Stomach (tissue), 9 donors: ENCODE measurements around the gene RHOT2. TPM values are rescaled to one million over a fixed set of nuclear protein-coding genes. Genes with fewer than 3 reads are reported as not detected.

Experiments
- DNase-seq, 2 donors: peaks; one replicate each; pipeline versions ENCODE4 v3.0.0 to v3.0.0-alpha.2; 2013 to 2019
- H3K27ac ChIP-seq, 5 donors: fragments of 200-600 bp in 4 of 5; sonication (generic) in 4 of 5; one replicate each; pipeline ENCODE4 v1.5.1; 2013 to 2019; ENCODE audit warnings: mild to moderate bottlenecking in 1 of 5, moderate library complexity in 1 of 5
- H3K27me3 ChIP-seq, 3 donors: fragments of 200-600 bp; sonication (generic); one replicate each; pipeline ENCODE4 v1.5.1; 2017 to 2019; ENCODE audit warnings: mixed run types in 1 of 3
- H3K36me3 ChIP-seq, 4 donors: fragments of 200-600 bp; sonication (generic); 1 replicate in 3 of 4; 2 replicates in 1 of 4; pipeline ENCODE4 v1.5.1; 2016 to 2019
- H3K4me1 ChIP-seq, 4 donors: fragments of 200-600 bp; sonication (generic); one replicate each; pipeline ENCODE4 v1.5.1; 2016 to 2019
- H3K4me3 ChIP-seq, 4 donors: fragments of 200-600 bp; sonication (generic) in 3 of 4; one replicate each; pipeline ENCODE4 v1.5.1; 2016 to 2019; ENCODE audit warnings: mild to moderate bottlenecking in 1 of 4
- H3K9me3 ChIP-seq, 4 donors: fragments of 200-600 bp; sonication (generic); one replicate each; pipeline ENCODE4 v1.5.1; 2016 to 2019
- EP300 ChIP-seq: sonication (generic); formaldehyde crosslinking; IDR thresholded peaks from one replicate; pipeline ENCODE4 v1.6.1; 2017; ENCODE audit warnings: antibody characterized with exemption
- POLR2A ChIP-seq, 4 donors: fragments of 450-650 bp; IDR thresholded peaks; one replicate each; pipeline ENCODE4 v1.6.1; 2016; ENCODE audit warnings: antibody characterized with exemption in 4 of 4, control low read depth in 2 of 4, mild to moderate bottlenecking in 1 of 4, moderate library complexity in 1 of 4
- POLR2AphosphoS5 ChIP-seq, 3 donors: sonication (generic); formaldehyde crosslinking; IDR thresholded peaks; one replicate each; pipeline ENCODE4 v1.6.1; 2016; ENCODE audit warnings: antibody characterized with exemption in 3 of 3
- WGBS, 5 donors: extraction: QIAGEN DNeasy Blood & Tissue Kit in 3 of 5; methylation state at CpG; one replicate each; pipeline versions ENCODE4 v1.1.5 to v1.1.7; 2013 to 2018; 5-methylcytosine and 5-hydroxymethylcytosine counted together
- intact Hi-C: fragments of 100-400 bp; cut with DNase I; formaldehyde crosslinking; loops from one replicate; pipeline ENCODE4 v1.15.1; 2023; ENCODE audit warnings: low total_unique reads
- polyA plus RNA-seq, 3 donors: library from polyadenylated mRNA; stranded (reverse); fragments of 200-250 nt; gene quantifications; one replicate each; pipeline ENCODE4 v1.2.3, GENCODE V29; 2013
- total RNA-seq, 5 donors: library from RNA; depleted of rRNA; stranded (reverse); fragments of >200 nt; gene quantifications; one replicate each; pipeline versions ENCODE4 v1.1.0 to v1.2.3, GENCODE V29; 2014 to 2016
- TF ChIP-seq, protein P1 (sequence below), 7 experiments: fragments of 450-650 bp in 4 of 7; fragments of 200-600 bp in 3 of 7; sonication (generic) in 3 of 7; IDR thresholded peaks; one replicate each; pipeline ENCODE4 v1.5.1; 2016 to 2019; ENCODE audit warnings: antibody characterized with exemption in 7 of 7, control low read depth in 2 of 7, mild to moderate bottlenecking in 1 of 7
- donor health status: healthy with polysubstance abuse.
- donor health status: Bipolar disorder and iron deficiency.
- donor health status: healthy.

RHOT2 gene
- total and polyA plus RNA-seq, 8 donors, result 41.5 to 574 (median 117) TPM

DNA sequence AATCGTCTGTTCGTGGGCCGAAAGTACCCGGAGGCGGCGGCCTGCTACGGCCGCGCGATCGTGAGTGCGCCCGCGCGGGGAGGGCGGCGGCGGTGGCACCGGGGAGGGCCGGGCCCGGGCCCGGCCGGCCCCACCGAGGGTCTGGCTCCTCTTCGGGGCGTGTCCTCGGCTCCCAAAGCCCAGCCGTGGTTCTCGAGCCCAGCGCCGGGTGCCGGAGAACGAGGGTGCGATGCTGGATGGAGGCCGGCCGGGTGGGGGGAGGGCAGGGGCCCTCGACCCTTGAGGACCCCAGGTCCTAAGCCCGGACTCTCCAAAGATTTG, 12.7 kb downstream of the RHOT2 start:
- peaks cover 55 to 82% (median 80%) of the 10 kb centered on the region in 4 donors for H3K4me1 ChIP-seq
- DNase-seq, result no peak
- WGBS, 5 donors, result 0 to 1% (median 1%) methylated on average over 12 to 38 of the region's 38 CpGs
- peak overlapping the region; percentile 88 to 93 (median 88) for H3K4me3 ChIP-seq
- H3K27ac ChIP-seq, result peak overlapping the region; percentile 93 to 97 (median 95)
- peaks cover 0 to 10% (median 0%) of the 10 kb centered on the region in 3 donors for H3K27me3 ChIP-seq
- intact Hi-C loops, result no loop called here
- peaks cover 20 to 27% (median 24%) of the 10 kb centered on the region in 4 donors for H3K36me3 ChIP-seq
- TF ChIP-seq EP300 (no peak), POLR2AphosphoS5 (IDR thresholded peaks at IDR 0.05) (no peak), POLR2A (IDR thresholded peaks at IDR 0.05) (no peak)
- TF ChIP-seq, protein P1, sequence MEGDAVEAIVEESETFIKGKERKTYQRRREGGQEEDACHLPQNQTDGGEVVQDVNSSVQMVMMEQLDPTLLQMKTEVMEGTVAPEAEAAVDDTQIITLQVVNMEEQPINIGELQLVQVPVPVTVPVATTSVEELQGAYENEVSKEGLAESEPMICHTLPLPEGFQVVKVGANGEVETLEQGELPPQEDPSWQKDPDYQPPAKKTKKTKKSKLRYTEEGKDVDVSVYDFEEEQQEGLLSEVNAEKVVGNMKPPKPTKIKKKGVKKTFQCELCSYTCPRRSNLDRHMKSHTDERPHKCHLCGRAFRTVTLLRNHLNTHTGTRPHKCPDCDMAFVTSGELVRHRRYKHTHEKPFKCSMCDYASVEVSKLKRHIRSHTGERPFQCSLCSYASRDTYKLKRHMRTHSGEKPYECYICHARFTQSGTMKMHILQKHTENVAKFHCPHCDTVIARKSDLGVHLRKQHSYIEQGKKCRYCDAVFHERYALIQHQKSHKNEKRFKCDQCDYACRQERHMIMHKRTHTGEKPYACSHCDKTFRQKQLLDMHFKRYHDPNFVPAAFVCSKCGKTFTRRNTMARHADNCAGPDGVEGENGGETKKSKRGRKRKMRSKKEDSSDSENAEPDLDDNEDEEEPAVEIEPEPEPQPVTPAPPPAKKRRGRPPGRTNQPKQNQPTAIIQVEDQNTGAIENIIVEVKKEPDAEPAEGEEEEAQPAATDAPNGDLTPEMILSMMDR (IDR thresholded peaks at IDR 0.05), result no peak
- H3K9me3 ChIP-seq, result no peaks in the 10 kb centered on the region

DNA sequence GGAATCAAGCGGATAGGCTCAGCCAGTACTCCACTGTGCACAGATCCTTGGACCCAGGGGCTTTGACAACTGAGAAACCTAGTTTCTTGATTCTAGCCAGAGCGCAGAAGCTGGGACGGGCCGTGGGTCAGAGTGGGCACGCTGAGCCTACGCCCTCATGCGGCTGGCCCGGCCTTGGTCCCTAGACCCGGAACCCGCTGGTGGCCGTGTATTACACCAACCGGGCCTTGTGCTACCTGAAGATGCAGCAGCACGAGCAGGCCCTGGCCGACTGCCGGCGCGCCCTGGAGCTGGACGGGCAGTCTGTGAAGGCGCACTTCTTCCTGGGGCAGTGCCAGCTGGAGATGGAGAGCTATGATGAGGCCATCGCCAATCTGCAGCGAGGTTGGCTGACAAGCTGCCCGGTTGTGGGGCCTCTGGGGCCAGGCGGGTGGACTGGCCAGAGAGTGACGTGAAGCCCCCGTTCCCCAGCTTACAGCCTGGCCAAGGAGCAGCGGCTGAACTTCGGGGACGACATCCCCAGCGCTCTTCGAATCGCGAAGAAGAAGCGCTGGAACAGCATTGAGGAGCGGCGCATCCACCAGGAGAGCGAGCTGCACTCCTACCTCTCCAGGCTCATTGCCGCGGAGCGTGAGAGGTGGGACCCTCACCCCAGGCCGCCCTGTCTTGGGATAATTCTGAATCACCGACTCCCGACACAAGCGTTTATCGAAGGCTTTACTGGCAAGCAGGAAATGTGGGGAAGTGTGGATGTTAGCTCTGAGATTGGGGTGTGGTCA, 13.2 kb downstream of the RHOT2 start:
- intact Hi-C loops, result no loop called here
- H3K36me3 ChIP-seq, result peaks cover 20 to 33% (median 24%) of the 10 kb centered on the region in 4 donors
- H3K4me1 ChIP-seq, result peaks cover 49 to 82% (median 80%) of the 10 kb centered on the region in 4 donors
- WGBS, 5 donors, result 31 to 59% (median 41%) methylated on average over 25 to 44 of the region's 44 CpGs
- H3K27me3 ChIP-seq, result peaks cover 0 to 5% (median 0%) of the 10 kb centered on the region in 3 donors
- H3K27ac ChIP-seq, result peak overlapping the region; percentile 93 to 97 (median 95)
- H3K4me3 ChIP-seq, result peak overlapping the region; percentile 88 to 93 (median 88)
- TF ChIP-seq, protein P1 (IDR thresholded peaks at IDR 0.05), result no peak
- TF ChIP-seq POLR2A (IDR thresholded peaks at IDR 0.05) (no peak), POLR2AphosphoS5 (IDR thresholded peaks at IDR 0.05) (peak in 1 of 3 donors; percentile 50), EP300 (no peak)
- no peaks in the 10 kb centered on the region for H3K9me3 ChIP-seq
- DNase-seq, result peak; percentile 51 to 58

DNA sequence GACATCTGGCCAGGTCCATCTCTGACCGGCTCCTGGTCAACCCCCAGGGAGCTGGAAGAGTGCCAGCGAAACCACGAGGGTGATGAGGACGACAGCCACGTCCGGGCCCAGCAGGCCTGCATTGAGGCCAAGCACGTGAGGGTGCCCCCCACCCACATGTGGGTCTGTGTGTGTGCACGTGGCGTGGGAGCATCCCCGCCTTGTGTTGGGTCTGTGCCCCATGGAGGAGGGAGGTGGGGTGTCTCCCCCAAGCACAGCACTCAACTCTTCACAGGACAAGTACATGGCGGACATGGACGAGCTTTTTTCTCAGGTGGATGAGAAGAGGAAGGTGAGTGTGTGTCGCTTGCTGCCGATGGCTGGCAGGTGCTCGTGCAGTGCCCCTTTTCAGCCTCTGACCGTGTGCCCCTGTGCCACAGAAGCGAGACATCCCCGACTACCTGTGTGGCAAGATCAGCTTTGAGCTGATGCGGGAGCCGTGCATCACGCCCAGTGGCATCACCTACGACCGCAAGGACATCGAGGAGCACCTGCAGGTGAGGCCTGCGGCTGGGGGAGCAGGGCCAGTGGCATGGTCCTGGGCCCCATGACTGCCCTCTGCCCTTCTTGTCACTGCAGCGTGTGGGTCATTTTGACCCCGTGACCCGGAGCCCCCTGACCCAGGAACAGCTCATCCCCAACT, 14.0 kb downstream of the RHOT2 start:
- WGBS, 5 donors, result 71 to 81% (median 73%) methylated on average over 17 to 28 of the region's 28 CpGs
- Histone ChIP-seq H3K27me3 (no peaks in the 10 kb centered on the region), H3K4me1 (peaks cover 43 to 81% (median 76%) of the 10 kb centered on the region in 4 donors), H3K27ac (peak overlapping the region in 1 of 5 donors; percentile 93), H3K36me3 (peaks cover 26 to 40% (median 30%) of the 10 kb centered on the region in 4 donors), H3K4me3 (peak overlapping the region in 2 of 4 donors; percentile 88 to 89), H3K9me3 (no peaks in the 10 kb centered on the region)
- TF ChIP-seq POLR2AphosphoS5 (IDR thresholded peaks at IDR 0.05), result no peak
- TF ChIP-seq, protein P1 (IDR thresholded peaks at IDR 0.05), result no peak
- no peak for TF ChIP-seq POLR2A (IDR thresholded peaks at IDR 0.05)
- intact Hi-C loops, result no loop called here
- DNase-seq, result no peak

DNA sequence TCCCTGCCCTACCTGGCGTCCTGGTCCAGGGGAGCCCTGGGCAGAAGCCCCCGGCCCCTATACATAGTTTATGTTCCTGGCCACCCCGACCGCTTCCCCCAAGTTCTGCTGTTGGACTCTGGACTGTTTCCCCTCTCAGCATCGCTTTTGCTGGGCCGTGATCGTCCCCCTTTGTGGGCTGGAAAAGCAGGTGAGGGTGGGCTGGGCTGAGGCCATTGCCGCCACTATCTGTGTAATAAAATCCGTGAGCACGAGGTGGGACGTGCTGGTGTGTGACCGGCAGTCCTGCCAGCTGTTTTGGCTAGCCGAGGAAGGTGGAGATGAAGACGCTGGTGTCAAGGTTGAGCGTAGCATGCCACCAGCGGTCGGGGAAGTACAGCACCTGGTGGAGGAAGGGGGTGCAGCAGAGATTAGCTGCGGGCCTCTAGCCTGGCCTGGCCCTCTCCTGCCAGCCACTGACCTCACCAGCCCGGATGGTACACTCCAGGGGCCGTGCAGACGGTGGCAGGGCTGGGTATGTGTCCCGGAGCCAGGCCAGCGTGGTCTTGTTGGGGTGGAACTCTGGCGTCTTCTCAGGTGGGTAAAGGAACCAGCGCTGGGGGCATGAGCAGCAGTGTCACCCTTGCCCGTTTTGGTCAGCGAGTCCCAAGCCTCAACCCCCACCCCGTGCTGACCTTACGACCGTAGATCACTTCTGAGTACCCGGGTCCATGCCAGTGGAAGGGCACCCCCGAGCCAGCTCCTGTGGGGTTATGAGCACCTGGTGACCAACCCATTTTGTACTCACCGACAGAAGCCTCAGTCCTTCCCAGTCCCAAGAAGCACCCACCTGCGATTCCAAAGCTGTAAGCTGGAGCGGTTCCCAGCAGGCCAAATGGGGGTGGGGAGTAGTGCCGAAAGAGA, 14.8 kb downstream of the RHOT2 start:
- peak overlapping the region in 3 of 5 donors; percentile 77 to 90 (median 78) for H3K27ac ChIP-seq
- no peak for DNase-seq
- intact Hi-C loops, result no loop called here
- no peaks in the 10 kb centered on the region for H3K27me3 ChIP-seq
- H3K4me3 ChIP-seq, result peak overlapping the region; percentile 62 to 88 (median 78)
- no peaks in the 10 kb centered on the region for H3K9me3 ChIP-seq
- TF ChIP-seq EP300, result no peak
- TF ChIP-seq POLR2AphosphoS5 (IDR thresholded peaks at IDR 0.05), result peak in 1 of 3 donors; percentile 4
- 71 to 86% (median 76%) methylated on average over 34 to 36 of the region's 36 CpGs for WGBS, 5 donors
- peaks cover 43 to 78% (median 68%) of the 10 kb centered on the region in 4 donors for H3K4me1 ChIP-seq
- peaks cover 32 to 48% (median 38%) of the 10 kb centered on the region in 4 donors for H3K36me3 ChIP-seq
